Thoracic aorta (tissue), 2 donors: ENCODE data around the gene PBX4. TPM values are rescaled to one million over a fixed set of nuclear protein-coding genes. Genes with fewer than 3 reads are reported as not detected.
"Not testable (repeated sequence)": the region's sequence is repeated elsewhere in the genome, so short reads cannot be mapped to it uniquely, and the experiment has no call there.

ENCODE experiments used
- ATAC-seq: fragments of 150-250 bp; one replicate; pipeline ENCODE4 v1.8.0; 2017; ENCODE audit warnings: low read depth; ENCODE audit not compliant: insufficient number of reproducible peaks, low FRiP score
- DNase-seq: peaks from one replicate; pipeline ENCODE4 v3.0.0-alpha.2; 2020; ENCODE audit warnings: low spot score
- H3K27ac ChIP-seq, 2 donors: fragments of 200-600 bp; sonication (generic); 1 replicate in 1 of 2; 2 replicates in 1 of 2; pipeline ENCODE4 v1.5.1; 2016; ENCODE audit warnings: mild to moderate bottlenecking in 2 of 2, moderate library complexity in 2 of 2
- H3K27me3 ChIP-seq: fragments of 200-600 bp; sonication (generic); replicated peaks from 2 replicates; pipeline ENCODE4 v1.6.0; 2016; ENCODE audit warnings: mild to moderate bottlenecking; ENCODE audit not compliant: insufficient read depth
- H3K36me3 ChIP-seq: fragments of 200-600 bp; sonication (generic); one replicate; pipeline ENCODE4 v1.5.1; 2016
- H3K4me1 ChIP-seq, 2 donors: fragments of 200-600 bp; sonication (generic); 1 replicate in 1 of 2; 2 replicates in 1 of 2; pipeline versions ENCODE4 v1.5.1 to v1.6.0; 2016; ENCODE audit warnings: low read depth in 2 of 2, mild to moderate bottlenecking in 1 of 2; ENCODE audit not compliant: control insufficient read depth in 1 of 2
- H3K4me3 ChIP-seq: fragments of 200-600 bp; sonication (generic); 2 replicates; pipeline ENCODE4 v1.5.1; 2016; ENCODE audit warnings: mild to moderate bottlenecking
- H3K9me3 ChIP-seq: fragments of 200-600 bp; sonication (generic); 2 replicates; pipeline ENCODE4 v1.5.1; 2016
- total RNA-seq, 2 donors: library from RNA; depleted of rRNA; stranded (reverse); fragments of >200 nt; gene quantifications; one replicate each; pipeline versions ENCODE4 v1.1.0 to v1.2.3, GENCODE V29; 2016
- TF ChIP-seq, protein P1 (sequence below): fragments of 200-600 bp; sonication (generic); IDR thresholded peaks from one replicate; pipeline ENCODE4 v1.5.1; 2019; ENCODE audit warnings: antibody characterized with exemption

The PBX4 gene
- total RNA-seq, 2 donors from 2014 or later = not detected

DNA sequence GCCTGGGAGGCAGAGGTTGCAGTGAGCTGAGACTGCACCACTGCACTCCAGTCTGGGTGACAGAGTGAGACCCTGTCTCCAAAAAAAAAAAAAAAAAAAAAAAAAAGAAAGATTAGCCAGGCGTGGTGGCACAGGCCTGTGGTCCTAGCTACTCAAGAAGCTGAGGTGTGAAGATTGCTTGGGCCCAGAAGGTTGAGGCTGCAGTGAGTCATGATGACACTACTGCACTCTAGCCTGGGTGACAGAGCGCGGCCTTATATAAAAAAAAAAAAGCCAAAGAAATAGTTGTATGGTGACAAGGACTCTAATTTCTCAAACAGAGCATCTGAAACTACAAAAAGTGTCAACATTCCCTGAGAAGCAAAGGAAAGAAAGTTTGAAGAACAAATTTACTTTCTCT, 3.4 kb downstream of the PBX4 start:
- TF ChIP-seq, protein P1, sequence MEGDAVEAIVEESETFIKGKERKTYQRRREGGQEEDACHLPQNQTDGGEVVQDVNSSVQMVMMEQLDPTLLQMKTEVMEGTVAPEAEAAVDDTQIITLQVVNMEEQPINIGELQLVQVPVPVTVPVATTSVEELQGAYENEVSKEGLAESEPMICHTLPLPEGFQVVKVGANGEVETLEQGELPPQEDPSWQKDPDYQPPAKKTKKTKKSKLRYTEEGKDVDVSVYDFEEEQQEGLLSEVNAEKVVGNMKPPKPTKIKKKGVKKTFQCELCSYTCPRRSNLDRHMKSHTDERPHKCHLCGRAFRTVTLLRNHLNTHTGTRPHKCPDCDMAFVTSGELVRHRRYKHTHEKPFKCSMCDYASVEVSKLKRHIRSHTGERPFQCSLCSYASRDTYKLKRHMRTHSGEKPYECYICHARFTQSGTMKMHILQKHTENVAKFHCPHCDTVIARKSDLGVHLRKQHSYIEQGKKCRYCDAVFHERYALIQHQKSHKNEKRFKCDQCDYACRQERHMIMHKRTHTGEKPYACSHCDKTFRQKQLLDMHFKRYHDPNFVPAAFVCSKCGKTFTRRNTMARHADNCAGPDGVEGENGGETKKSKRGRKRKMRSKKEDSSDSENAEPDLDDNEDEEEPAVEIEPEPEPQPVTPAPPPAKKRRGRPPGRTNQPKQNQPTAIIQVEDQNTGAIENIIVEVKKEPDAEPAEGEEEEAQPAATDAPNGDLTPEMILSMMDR = no peak
- Histone ChIP-seq H3K36me3 (no peaks in the 10 kb centered on the region), H3K27me3 (peaks cover 5% of the 10 kb centered on the region), H3K27ac (no peak overlapping the region), H3K4me3 (no peak overlapping the region), H3K9me3 (no peaks in the 10 kb centered on the region), H3K4me1 (no peaks in the 10 kb centered on the region)
- DNase-seq (no peak), ATAC-seq (no peak)

DNA sequence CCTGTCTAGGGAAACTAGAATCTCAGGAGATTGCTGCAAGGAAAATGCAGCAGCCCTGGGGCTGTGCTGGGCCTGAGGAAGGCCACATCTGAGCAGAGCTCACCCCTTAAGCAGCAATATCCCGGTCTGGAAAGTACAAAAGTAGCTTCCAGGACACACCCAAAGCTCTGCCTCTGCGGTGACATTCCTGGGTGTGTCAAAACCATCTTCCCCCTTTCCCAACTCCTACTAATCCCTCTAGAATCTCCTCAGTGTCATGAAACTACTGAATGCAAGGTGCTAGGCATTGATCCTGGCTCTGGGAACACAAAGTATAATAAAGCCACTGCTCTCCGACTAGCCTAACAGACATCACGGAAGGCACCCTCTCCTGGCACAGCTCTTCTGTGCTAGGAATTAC, 5.0 kb downstream of the PBX4 start:
- H3K4me1 ChIP-seq = no peaks in the 10 kb centered on the region
- H3K27me3 ChIP-seq = peaks cover 5% of the 10 kb centered on the region
- TF ChIP-seq, protein P1 = no peak
- no peak overlapping the region for H3K27ac ChIP-seq
- H3K9me3 ChIP-seq = no peaks in the 10 kb centered on the region
- no peak overlapping the region for H3K4me3 ChIP-seq
- H3K36me3 ChIP-seq = no peaks in the 10 kb centered on the region
- DNase-seq (no peak), ATAC-seq (no peak)

DNA sequence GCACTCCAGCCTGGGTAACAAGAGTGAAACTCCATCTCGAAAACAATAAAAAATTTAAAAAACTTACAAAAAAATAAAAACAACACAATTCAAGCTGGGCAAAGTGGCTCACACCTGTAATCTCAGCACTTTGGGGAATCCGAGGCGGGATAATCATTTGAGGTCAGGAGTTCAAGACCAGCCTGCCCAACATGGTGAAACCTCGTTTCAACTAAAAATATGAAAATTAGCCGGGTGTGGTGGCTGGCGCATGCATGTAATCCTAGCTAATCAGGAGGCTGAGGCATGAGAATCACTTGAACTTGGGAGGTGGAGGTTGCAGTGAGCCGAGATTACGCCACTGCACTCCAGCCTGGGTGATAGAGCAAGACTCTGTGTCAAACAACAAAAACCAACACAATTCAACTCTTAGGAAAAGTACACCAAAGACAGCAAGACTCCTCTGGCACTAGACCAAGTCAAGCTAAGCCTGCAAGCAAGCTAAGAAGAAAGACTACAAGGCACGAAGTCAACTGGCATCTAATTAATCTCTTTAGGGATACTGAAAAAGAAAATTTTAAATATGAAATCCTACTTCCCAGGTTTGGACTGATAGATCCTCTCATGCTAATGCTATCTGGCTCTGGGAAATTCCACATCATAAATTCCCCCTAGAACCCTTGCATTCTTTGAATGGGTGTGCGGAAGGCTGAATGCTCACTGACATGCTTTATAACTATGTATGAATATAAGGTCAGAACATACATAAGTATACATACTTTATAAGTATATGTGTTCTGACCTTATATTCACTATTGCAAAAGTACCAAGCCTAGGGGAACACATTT, 7.9 kb downstream of the PBX4 start:
- Histone ChIP-seq H3K27ac (no peak overlapping the region), H3K9me3 (no peaks in the 10 kb centered on the region), H3K4me1 (no peaks in the 10 kb centered on the region), H3K36me3 (no peaks in the 10 kb centered on the region), H3K27me3 (no peaks in the 10 kb centered on the region), H3K4me3 (no peak overlapping the region)
- TF ChIP-seq, protein P1 = no peak
- DNase-seq (no peak), ATAC-seq (no peak)

DNA sequence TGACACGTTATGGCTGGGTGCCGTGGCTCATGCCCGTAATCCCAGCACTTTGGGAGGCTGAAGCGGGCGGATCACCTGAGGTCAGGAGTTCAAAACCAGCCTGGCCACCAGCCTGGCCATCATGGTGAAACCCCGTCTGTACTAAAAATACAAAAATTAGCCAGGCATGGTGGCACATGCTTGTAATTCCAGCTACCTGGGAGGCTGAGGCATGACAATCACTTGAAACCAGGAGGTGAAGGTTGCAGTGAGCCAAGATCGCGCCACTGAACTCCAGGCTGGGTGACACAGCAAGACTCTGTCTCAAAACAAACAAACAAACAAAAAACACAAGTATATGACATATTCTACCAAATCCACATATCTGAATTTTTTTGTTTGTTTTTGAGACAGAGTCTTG, 11.8 kb downstream of the PBX4 start:
- H3K4me3 ChIP-seq, ATAC-seq, H3K27me3 ChIP-seq, H3K36me3 ChIP-seq, DNase-seq, H3K27ac ChIP-seq, H3K9me3 ChIP-seq, H3K4me1 ChIP-seq: not testable (repeated sequence)

DNA sequence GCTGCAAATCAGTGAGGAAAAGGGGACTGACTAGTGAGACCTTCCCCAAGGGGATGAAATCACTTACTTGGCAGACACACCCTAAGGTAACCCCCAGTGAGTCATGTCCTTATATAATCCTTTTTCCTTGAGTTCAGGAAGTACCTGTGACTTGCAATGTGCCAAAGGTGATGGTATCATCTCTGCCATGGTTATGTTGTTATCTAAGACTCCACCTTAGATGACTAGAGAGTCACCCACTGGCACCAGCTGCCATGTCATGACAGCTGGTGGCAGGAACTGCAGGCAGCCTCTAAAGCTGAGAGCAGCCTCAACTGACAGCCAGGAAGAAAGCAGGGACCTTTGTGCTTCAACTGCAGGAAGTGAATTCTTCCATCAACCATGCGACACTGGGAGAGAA, 12.5 kb downstream of the PBX4 start:
- Histone ChIP-seq H3K27me3 (no peaks in the 10 kb centered on the region), H3K4me1 (no peaks in the 10 kb centered on the region), H3K36me3 (no peaks in the 10 kb centered on the region), H3K27ac (no peak overlapping the region), H3K4me3 (no peak overlapping the region), H3K9me3 (no peaks in the 10 kb centered on the region)
- DNase-seq (no peak), ATAC-seq (no peak)
- TF ChIP-seq, protein P1 = no peak
